GM23338 (cell line): ENCODE data around the gene ACOX2. TPM values are rescaled to one million over a fixed set of nuclear protein-coding genes. Genes with fewer than 3 reads are reported as not detected.

ENCODE experiments used
- ETS1 ChIP-seq: IDR thresholded peaks from 2 replicates; pipeline ENCODE4 v1.6.1; 2016; ENCODE audit warnings: antibody characterized with exemption
- EZH2 ChIP-seq: fragments of 200-600 bp; sonication (generic); IDR thresholded peaks from one replicate; pipeline ENCODE4 v1.8.0; 2017; ENCODE audit warnings: antibody characterized with exemption, mild to moderate bottlenecking, low read depth; ENCODE audit not compliant: unreplicated experiment
- EZH2phosphoT487 ChIP-seq: fragments of 200-600 bp; sonication (generic); IDR thresholded peaks from one replicate; pipeline ENCODE4 v1.8.1; 2018; ENCODE audit warnings: antibody characterized with exemption; ENCODE audit not compliant: unreplicated experiment
- JUNB ChIP-seq: IDR thresholded peaks from one replicate; pipeline ENCODE4 v1.6.1; 2016; ENCODE audit warnings: antibody characterized with exemption; ENCODE audit not compliant: unreplicated experiment
- NANOG ChIP-seq: IDR thresholded peaks from 2 replicates; pipeline ENCODE4 v1.6.1; 2016; ENCODE audit warnings: antibody characterized with exemption, borderline replicate concordance
- POLR2AphosphoS5 ChIP-seq: IDR thresholded peaks from 2 replicates; pipeline ENCODE4 v1.6.1; 2016; ENCODE audit warnings: antibody characterized with exemption, low read depth
- ZNF462 ChIP-seq: fragments of 250-450 bp; sonication (Bioruptor Pico); IDR thresholded peaks from 2 replicates; pipeline ENCODE4 v1.5.0; 2020; ENCODE audit warnings: mild to moderate bottlenecking, moderate library complexity
- polyA plus RNA-seq: library from polyadenylated mRNA; unstranded; fragments of >200 nt; fragmentation: Nextera tagmentation; extraction: Ambion mirVana; gene quantifications from 2 replicates; pipeline ENCODE4 v1.2.1, GENCODE V29; 2016
- total RNA-seq: library from RNA; depleted of rRNA; stranded (reverse); fragments of >200 nt; shearing (Covaris generic); gene quantifications from 2 replicates; pipeline ENCODE4 v1.2.3, GENCODE V29; 2014
- TF ChIP-seq, protein P1 (sequence below), 2 experiments: fragments of 200-600 bp in 1 of 2; sonication (generic) in 1 of 2; conservative IDR thresholded peaks; 2 replicates each; pipeline versions ENCODE4 v1.5.1 to v1.6.1; 2016 to 2017; ENCODE audit warnings: antibody characterized with exemption in 2 of 2, low read depth in 2 of 2, mild to moderate bottlenecking in 2 of 2, moderate library complexity in 1 of 2

Gene ACOX2
- total and polyA plus RNA-seq, 2 experiments from 2014 or later: 1.1 to 1.9 TPM

GRCh38 chr3:58556761-58557221 is 19.8 kb upstream of the ACOX2 start (continued):
- TF ChIP-seq ZNF462 (CRISPR knock-in tag) (no peak), EZH2phosphoT487 (no peak), JUNB (no peak), ETS1 (no peak), POLR2AphosphoS5 (no peak), EZH2 (no peak), NANOG (no peak)
- TF ChIP-seq, protein P1, sequence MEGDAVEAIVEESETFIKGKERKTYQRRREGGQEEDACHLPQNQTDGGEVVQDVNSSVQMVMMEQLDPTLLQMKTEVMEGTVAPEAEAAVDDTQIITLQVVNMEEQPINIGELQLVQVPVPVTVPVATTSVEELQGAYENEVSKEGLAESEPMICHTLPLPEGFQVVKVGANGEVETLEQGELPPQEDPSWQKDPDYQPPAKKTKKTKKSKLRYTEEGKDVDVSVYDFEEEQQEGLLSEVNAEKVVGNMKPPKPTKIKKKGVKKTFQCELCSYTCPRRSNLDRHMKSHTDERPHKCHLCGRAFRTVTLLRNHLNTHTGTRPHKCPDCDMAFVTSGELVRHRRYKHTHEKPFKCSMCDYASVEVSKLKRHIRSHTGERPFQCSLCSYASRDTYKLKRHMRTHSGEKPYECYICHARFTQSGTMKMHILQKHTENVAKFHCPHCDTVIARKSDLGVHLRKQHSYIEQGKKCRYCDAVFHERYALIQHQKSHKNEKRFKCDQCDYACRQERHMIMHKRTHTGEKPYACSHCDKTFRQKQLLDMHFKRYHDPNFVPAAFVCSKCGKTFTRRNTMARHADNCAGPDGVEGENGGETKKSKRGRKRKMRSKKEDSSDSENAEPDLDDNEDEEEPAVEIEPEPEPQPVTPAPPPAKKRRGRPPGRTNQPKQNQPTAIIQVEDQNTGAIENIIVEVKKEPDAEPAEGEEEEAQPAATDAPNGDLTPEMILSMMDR (conservative IDR thresholded peaks at IDR 0.05; ENCODE audit: low read depth in 2 of 2): no peak
